K562 (cell line): ENCODE measurements around the gene PDIA4. TPM values are rescaled to one million over a fixed set of nuclear protein-coding genes. Genes with fewer than 3 reads are reported as not detected.

Experiments used
- ATAC-seq: fragments of 200-7000 bp; cut with Tn5 transposase; 3 replicates; pipeline ENCODE4 v1.9.1; 2020; ENCODE audit warnings: moderate library complexity
- BruUV-seq: library from RNA; stranded (reverse); fragments of 400-500 nt; replicated peaks from 2 replicates; lab custom pipeline; 2021; lab: Mats Ljungman, UMichigan
- CTCF ChIA-PET: fragments of 300-600 bp; formaldehyde crosslinking; extraction: SDS; loops from one replicate; lab custom pipeline; 2021; ENCODE audit warnings: low intra/inter-chr PET ratio; lab: Yijun Ruan, JAX
- POLR2A ChIA-PET: fragments of 300-600, 350-650 bp; sonication (Branson Sonifier 250); formaldehyde crosslinking; extraction: SDS; loops from one replicate; lab custom pipeline; 2021; ENCODE audit warnings: antibody characterized with exemption, inconsistent platforms; lab: Yijun Ruan, JAX
- DNase-seq, 4 experiments: peaks; one replicate each; pipeline versions ENCODE4 v3.0.0 to v3.0.0-alpha.2; 2011 to 2018; ENCODE audit warnings: low spot score in 3 of 4, mixed read lengths in 3 of 4; ENCODE audit errors: extremely low read depth in 1 of 4
- FAIRE-seq: peaks from 2 replicates; lab custom pipeline; 2011; peaks lifted over from hg19 to GRCh38; lab: Jason Lieb, UNC
- H2AFZ ChIP-seq: 2 replicates; pipeline ENCODE4 v1.6.0; 2011; ENCODE audit warnings: low read depth, low read length, control low read depth, inconsistent platforms
- H3K27ac ChIP-seq: fragments of 200-600 bp; 3 replicates; pipeline ENCODE4 v1.8.0; 2011; ENCODE audit warnings: low read depth, mild to moderate bottlenecking, control low read depth, inconsistent platforms, low read length, moderate library complexity, mixed read lengths; ENCODE audit errors: extremely low read depth
- H3K27me3 ChIP-seq, 2 experiments: fragments of 300-600 bp in 1 of 2; 2 replicates in 1 of 2; 3 replicates in 1 of 2; pipeline versions ENCODE4 v1.6.0 to v1.8.0; 2011; ENCODE audit warnings: inconsistent platforms in 2 of 2, low read length in 2 of 2, mild to moderate bottlenecking in 1 of 2, mixed read lengths in 1 of 2, moderate library complexity in 1 of 2; ENCODE audit not compliant: control insufficient read depth in 2 of 2, insufficient read depth in 2 of 2
- H3K36me3 ChIP-seq: fragments of 300-600 bp; 3 replicates; pipeline ENCODE4 v1.8.0; 2011; ENCODE audit warnings: mild to moderate bottlenecking, low read length, inconsistent platforms; ENCODE audit not compliant: control insufficient read depth, insufficient read depth
- H3K4me1 ChIP-seq, 2 experiments: fragments of 200-600 bp in 1 of 2; replicated peaks in 1 of 2; 2 replicates in 1 of 2; 3 replicates in 1 of 2; pipeline versions ENCODE4 v1.5.1 to v1.8.0; 2011; ENCODE audit warnings: inconsistent platforms in 2 of 2, low read length in 2 of 2, mild to moderate bottlenecking in 1 of 2, mixed read lengths in 1 of 2, moderate library complexity in 1 of 2; ENCODE audit not compliant: control insufficient read depth in 2 of 2, insufficient read depth in 2 of 2
- H3K4me2 ChIP-seq: 2 replicates; pipeline ENCODE4 v1.6.1; 2011; ENCODE audit warnings: low read length, control low read depth, inconsistent platforms, mixed read lengths; ENCODE audit not compliant: insufficient read depth
- H3K4me3 ChIP-seq: fragments of 200-600 bp; sonication (generic), shearing (Covaris generic); 2 replicates; pipeline ENCODE4 v1.5.1; 2016; ENCODE audit warnings: control low read depth, inconsistent platforms
- H3K79me2 ChIP-seq: fragments of 200-600 bp; 3 replicates; pipeline ENCODE4 v1.8.0; 2011; ENCODE audit warnings: low read length, inconsistent platforms; ENCODE audit not compliant: control insufficient read depth, insufficient read depth
- H3K9ac ChIP-seq, 2 experiments: 2 replicates each; pipeline versions ENCODE4 v1.6.0 to v1.6.1; 2011; ENCODE audit warnings: low read depth in 2 of 2, low read length in 2 of 2, control low read depth in 1 of 2, inconsistent platforms in 1 of 2, mild to moderate bottlenecking in 1 of 2, mixed read lengths in 1 of 2; ENCODE audit not compliant: insufficient read depth in 1 of 2
- H3K9me1 ChIP-seq: one replicate; pipeline ENCODE4 v1.6.0; 2011; ENCODE audit warnings: inconsistent platforms, mild to moderate bottlenecking, low read length, moderate library complexity; ENCODE audit not compliant: control insufficient read depth, insufficient read depth
- H3K9me3 ChIP-seq: replicated peaks from 2 replicates; pipeline ENCODE4 v1.5.1; 2011; ENCODE audit warnings: low read depth, low read length, inconsistent platforms; ENCODE audit not compliant: control insufficient read depth, insufficient read depth
- H4K20me1 ChIP-seq: replicated peaks from 2 replicates; pipeline ENCODE4 v1.6.1; 2011; ENCODE audit warnings: low read length, inconsistent platforms, mixed read lengths; ENCODE audit not compliant: control insufficient read depth, insufficient read depth
- BRF1 ChIP-seq: IDR thresholded peaks from 3 replicates; pipeline ENCODE4 v1.6.1; 2011; ENCODE audit warnings: borderline replicate concordance, mild to moderate bottlenecking; ENCODE audit not compliant: insufficient read length; ENCODE audit errors: extremely low read depth
- HIVEP1 ChIP-seq: fragments of 250-450 bp; sonication (Bioruptor Pico); IDR thresholded peaks from 2 replicates; pipeline ENCODE4 v1.4.0; 2020; ENCODE audit warnings: mild to moderate bottlenecking
- MAZ ChIP-seq, 2 experiments: fragments of 450-650 bp in 1 of 2; sonication (generic) in 1 of 2; formaldehyde crosslinking; IDR thresholded peaks in 1 of 2; conservative IDR thresholded peaks in 1 of 2; 2 replicates each; pipeline versions ENCODE4 v1.4.0 to v1.5.0; 2020; ENCODE audit warnings: mild to moderate bottlenecking in 1 of 2, missing genetic modification reagents in 1 of 2
- NFIX ChIP-seq: fragments of 250-450 bp; sonication (Bioruptor Pico); IDR thresholded peaks from 2 replicates; pipeline ENCODE4 v1.4.0; 2020; ENCODE audit warnings: low read depth, mild to moderate bottlenecking, moderate library complexity
- ZNF785 ChIP-seq: fragments of 250-450 bp; sonication (Bioruptor Pico); IDR thresholded peaks from 2 replicates; pipeline ENCODE4 v1.4.0; 2020; ENCODE audit warnings: mild to moderate bottlenecking
- ZNF79 ChIP-seq: fragments of 250-450 bp; sonication (Bioruptor Pico); IDR thresholded peaks from 2 replicates; pipeline ENCODE4 v1.4.0; 2020; ENCODE audit warnings: low read depth, mild to moderate bottlenecking, moderate library complexity
- WGBS: fragments of 100-300 bp; shearing (Covaris generic); methylation state at CpG from one replicate; pipeline ENCODE4 v1.1.6; 2016; ENCODE audit warnings: low coverage, mixed read lengths; ENCODE audit not compliant: insufficient coverage; ENCODE audit errors: missing lambda C conversion rate; 5-methylcytosine and 5-hydroxymethylcytosine counted together
- in situ Hi-C: fragments of 300-500 bp; cut with MboI; formaldehyde crosslinking; loops from 4 replicates; pipeline ENCODE4 v1.15.0; 2018; ENCODE audit warnings: inconsistent platforms, mixed read lengths
- intact Hi-C: fragments of 100-400 bp; cut with micrococcal nuclease; formaldehyde crosslinking; loops from 2 replicates; pipeline ENCODE4 v1.14.2; 2022
- polyA plus RNA-seq, 8 experiments: library from polyadenylated mRNA; depleted of rRNA in 4 of 8; stranded (reverse) in 5 of 8; unstranded in 3 of 8; fragments of >200 nt; fragmentation: Nextera tagmentation in 2 of 8; fragmentation: Illumina TruSeq in 1 of 8; extraction: Ambion mirVana in 2 of 8; extraction: Trizol in 1 of 8; gene quantifications; 2 replicates each; pipeline versions ENCODE4 v1.2.1 to v1.2.3, GENCODE V29; 2011 to 2014; ENCODE audit warnings: inconsistent platforms in 1 of 8, missing spikeins in 1 of 8
- total RNA-seq, 7 experiments: library from RNA; depleted of rRNA in 6 of 7; stranded (reverse); fragments of >200 nt in 6 of 7; fragmentation: Illumina TruSeq in 2 of 7; extraction: Trizol in 2 of 7; gene quantifications; 2 replicates each; pipeline versions ENCODE4 v1.2.1 to v1.2.3, GENCODE V29; 2011 to 2021; ENCODE audit warnings: low replicate concordance in 1 of 7
- TF ChIP-seq, protein P1 (sequence below), 2 experiments: fragments of 450-650 bp; conservative IDR thresholded peaks; 2 replicates each; pipeline ENCODE4 v1.6.1; 2017; ENCODE audit warnings: mild to moderate bottlenecking in 2 of 2, moderate library complexity in 2 of 2
- TF ChIP-seq, protein P2 (sequence below): sonication (generic); formaldehyde crosslinking; IDR thresholded peaks from 2 replicates; pipeline ENCODE4 v1.8.0; 2023; ENCODE audit warnings: missing genetic modification reagents, mild to moderate bottlenecking, borderline replicate concordance
- TF ChIP-seq, protein P3 (sequence below): fragments of 250-450 bp; sonication (Bioruptor Pico); IDR thresholded peaks from 2 replicates; pipeline ENCODE4 v1.5.0; 2021; ENCODE audit warnings: mild to moderate bottlenecking, borderline replicate concordance

PDIA4 gene
- total and polyA plus RNA-seq, 9 of the 15 experiments (the other 6 are each of a cell fraction or from before 2014, with no cell fraction given) = 9.1 to 175 (median 146) TPM

DNA sequence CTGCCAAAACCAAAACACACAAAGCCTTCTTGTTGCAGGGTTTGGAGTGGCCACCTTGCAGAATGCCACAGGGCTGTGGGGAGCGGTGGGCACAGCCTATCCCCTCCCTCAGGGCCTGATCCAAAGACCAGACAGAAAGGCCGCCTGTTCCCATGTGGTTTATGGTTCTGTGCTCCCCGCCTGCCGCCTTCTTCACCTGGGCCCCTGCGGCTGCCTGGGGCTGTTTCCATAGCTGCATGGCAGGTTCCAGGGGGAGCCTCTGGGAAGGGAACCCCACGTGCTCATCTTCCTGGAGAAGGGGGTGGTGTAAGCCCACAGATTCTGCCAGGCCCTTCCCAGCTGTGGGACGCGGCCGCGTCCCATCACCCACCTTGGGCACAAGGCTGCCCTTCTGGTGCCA lies 73.5 kb downstream of the PDIA4 start:
- Histone ChIP-seq H3K4me2 (no peak overlapping the region), H3K27me3 (no peaks in the 10 kb centered on the region), H3K79me2 (no peaks in the 10 kb centered on the region), H3K9me3 (0 out of 2 replicates have a peak, but pooled peaks cover 3% of the 10 kb centered on the region), H3K9me1 (no peaks in the 10 kb centered on the region), H3K36me3 (no peaks in the 10 kb centered on the region), H3K4me3 (no peak overlapping the region), H2AFZ (no peak overlapping the region), H4K20me1 (no peaks in the 10 kb centered on the region), H3K4me1 (peaks cover 4 to 10% of the 10 kb centered on the region in 2 experiments; a peak in 2 of 5 replicates), H3K27ac (no peak overlapping the region), H3K9ac (no peak overlapping the region; a peak in 1 of 4 replicates)
- in situ Hi-C loops (loop anchor here (25.0 kb wide), 1 partner anchor 367 kb away; the partner anchor contains the start of gene C7orf33), intact Hi-C loops (no loop called here)
- DNase-seq (no peak), ATAC-seq (no peak), FAIRE-seq (no peak)
- 67% methylated on average over 10 of the region's 10 CpGs for WGBS
- BruUV-seq = no TSS peak
- ChIA-PET CTCF (no interaction called here), POLR2A (interaction anchor here (0.6 to 1.3 kb wide), 3 partner anchors 14 to 125 kb away, joined by 3 to 4 read pairs (median 3); no protein-coding TSS in a partner anchor)
- TF ChIP-seq, protein P1, sequence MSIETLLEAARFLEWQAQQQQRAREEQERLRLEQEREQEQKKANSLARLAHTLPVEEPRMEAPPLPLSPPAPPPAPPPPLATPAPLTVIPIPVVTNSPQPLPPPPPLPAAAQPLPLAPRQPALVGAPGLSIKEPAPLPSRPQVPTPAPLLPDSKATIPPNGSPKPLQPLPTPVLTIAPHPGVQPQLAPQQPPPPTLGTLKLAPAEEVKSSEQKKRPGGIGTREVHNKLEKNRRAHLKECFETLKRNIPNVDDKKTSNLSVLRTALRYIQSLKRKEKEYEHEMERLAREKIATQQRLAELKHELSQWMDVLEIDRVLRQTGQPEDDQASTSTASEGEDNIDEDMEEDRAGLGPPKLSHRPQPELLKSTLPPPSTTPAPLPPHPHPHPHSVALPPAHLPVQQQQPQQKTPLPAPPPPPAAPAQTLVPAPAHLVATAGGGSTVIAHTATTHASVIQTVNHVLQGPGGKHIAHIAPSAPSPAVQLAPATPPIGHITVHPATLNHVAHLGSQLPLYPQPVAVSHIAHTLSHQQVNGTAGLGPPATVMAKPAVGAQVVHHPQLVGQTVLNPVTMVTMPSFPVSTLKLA (conservative IDR thresholded peaks at IDR 0.05) = no peak
- no peak for TF ChIP-seq MAZ (CRISPR knock-in tag; conservative IDR thresholded peaks at IDR 0.05 in 1 of 2, IDR thresholded peaks at IDR 0.05 in 1 of 2)
- no peak for TF ChIP-seq BRF1
- TF ChIP-seq NFIX = no peak
- TF ChIP-seq HIVEP1 = no peak
- TF ChIP-seq ZNF785 (CRISPR knock-in tag) = no peak
- TF ChIP-seq ZNF79 (CRISPR knock-in tag) = no peak
- TF ChIP-seq, protein P2, sequence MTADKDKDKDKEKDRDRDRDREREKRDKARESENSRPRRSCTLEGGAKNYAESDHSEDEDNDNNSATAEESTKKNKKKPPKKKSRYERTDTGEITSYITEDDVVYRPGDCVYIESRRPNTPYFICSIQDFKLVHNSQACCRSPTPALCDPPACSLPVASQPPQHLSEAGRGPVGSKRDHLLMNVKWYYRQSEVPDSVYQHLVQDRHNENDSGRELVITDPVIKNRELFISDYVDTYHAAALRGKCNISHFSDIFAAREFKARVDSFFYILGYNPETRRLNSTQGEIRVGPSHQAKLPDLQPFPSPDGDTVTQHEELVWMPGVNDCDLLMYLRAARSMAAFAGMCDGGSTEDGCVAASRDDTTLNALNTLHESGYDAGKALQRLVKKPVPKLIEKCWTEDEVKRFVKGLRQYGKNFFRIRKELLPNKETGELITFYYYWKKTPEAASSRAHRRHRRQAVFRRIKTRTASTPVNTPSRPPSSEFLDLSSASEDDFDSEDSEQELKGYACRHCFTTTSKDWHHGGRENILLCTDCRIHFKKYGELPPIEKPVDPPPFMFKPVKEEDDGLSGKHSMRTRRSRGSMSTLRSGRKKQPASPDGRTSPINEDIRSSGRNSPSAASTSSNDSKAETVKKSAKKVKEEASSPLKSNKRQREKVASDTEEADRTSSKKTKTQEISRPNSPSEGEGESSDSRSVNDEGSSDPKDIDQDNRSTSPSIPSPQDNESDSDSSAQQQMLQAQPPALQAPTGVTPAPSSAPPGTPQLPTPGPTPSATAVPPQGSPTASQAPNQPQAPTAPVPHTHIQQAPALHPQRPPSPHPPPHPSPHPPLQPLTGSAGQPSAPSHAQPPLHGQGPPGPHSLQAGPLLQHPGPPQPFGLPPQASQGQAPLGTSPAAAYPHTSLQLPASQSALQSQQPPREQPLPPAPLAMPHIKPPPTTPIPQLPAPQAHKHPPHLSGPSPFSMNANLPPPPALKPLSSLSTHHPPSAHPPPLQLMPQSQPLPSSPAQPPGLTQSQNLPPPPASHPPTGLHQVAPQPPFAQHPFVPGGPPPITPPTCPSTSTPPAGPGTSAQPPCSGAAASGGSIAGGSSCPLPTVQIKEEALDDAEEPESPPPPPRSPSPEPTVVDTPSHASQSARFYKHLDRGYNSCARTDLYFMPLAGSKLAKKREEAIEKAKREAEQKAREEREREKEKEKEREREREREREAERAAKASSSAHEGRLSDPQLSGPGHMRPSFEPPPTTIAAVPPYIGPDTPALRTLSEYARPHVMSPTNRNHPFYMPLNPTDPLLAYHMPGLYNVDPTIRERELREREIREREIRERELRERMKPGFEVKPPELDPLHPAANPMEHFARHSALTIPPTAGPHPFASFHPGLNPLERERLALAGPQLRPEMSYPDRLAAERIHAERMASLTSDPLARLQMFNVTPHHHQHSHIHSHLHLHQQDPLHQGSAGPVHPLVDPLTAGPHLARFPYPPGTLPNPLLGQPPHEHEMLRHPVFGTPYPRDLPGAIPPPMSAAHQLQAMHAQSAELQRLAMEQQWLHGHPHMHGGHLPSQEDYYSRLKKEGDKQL (CRISPR knock-in tag) = no peak
- TF ChIP-seq, protein P3, sequence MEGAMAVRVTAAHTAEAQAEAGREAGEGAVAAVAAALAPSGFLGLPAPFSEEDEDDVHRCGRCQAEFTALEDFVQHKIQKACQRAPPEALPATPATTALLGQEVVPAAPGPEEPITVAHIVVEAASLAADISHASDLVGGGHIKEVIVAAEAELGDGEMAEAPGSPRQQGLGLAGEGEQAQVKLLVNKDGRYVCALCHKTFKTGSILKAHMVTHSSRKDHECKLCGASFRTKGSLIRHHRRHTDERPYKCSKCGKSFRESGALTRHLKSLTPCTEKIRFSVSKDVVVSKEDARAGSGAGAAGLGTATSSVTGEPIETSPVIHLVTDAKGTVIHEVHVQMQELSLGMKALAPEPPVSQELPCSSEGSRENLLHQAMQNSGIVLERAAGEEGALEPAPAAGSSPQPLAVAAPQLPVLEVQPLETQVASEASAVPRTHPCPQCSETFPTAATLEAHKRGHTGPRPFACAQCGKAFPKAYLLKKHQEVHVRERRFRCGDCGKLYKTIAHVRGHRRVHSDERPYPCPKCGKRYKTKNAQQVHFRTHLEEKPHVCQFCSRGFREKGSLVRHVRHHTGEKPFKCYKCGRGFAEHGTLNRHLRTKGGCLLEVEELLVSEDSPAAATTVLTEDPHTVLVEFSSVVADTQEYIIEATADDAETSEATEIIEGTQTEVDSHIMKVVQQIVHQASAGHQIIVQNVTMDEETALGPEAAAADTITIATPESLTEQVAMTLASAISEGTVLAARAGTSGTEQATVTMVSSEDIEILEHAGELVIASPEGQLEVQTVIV (CRISPR knock-in tag) = no peak
